Liver (tissue), 9 donors: ENCODE data around the gene USP14. TPM values are rescaled to one million over a fixed set of nuclear protein-coding genes. Genes with fewer than 3 reads are reported as not detected.

Experiments
- DNase-seq: peaks from one replicate; pipeline ENCODE4 v3.0.0-alpha.2; 2017; ENCODE audit warnings: low spot score
- H3K27ac ChIP-seq, 2 donors: one replicate each; pipeline ENCODE4 v1.7.0; 2013; ENCODE audit warnings: inconsistent platforms in 2 of 2, low read length in 2 of 2, control low read depth in 1 of 2, low read depth in 1 of 2, mild to moderate bottlenecking in 1 of 2
- H3K27me3 ChIP-seq, 4 donors: one replicate each; pipeline versions ENCODE4 v1.6.1 to v1.7.0; 2013; ENCODE audit warnings: low read length in 3 of 4, inconsistent platforms in 1 of 4, mild to moderate bottlenecking in 1 of 4, moderate library complexity in 1 of 4; ENCODE audit not compliant: control insufficient read depth in 4 of 4, insufficient read depth in 4 of 4
- H3K36me3 ChIP-seq, 4 donors: one replicate each; pipeline versions ENCODE4 v1.6.1 to v1.7.0; 2013; ENCODE audit warnings: low read length in 3 of 4, mild to moderate bottlenecking in 3 of 4, low read depth in 1 of 4, moderate library complexity in 1 of 4; ENCODE audit not compliant: control insufficient read depth in 4 of 4, insufficient read depth in 3 of 4
- H3K4me1 ChIP-seq, 4 donors: one replicate each; pipeline versions ENCODE4 v1.6.1 to v1.7.0; 2013; ENCODE audit warnings: low read length in 3 of 4, mild to moderate bottlenecking in 3 of 4, moderate library complexity in 1 of 4; ENCODE audit not compliant: control insufficient read depth in 4 of 4, insufficient read depth in 4 of 4
- H3K4me3 ChIP-seq, 3 donors: one replicate each; pipeline versions ENCODE4 v1.6.1 to v1.7.0; 2013; ENCODE audit warnings: low read length in 3 of 3, control low read depth in 1 of 3, low read depth in 1 of 3, mild to moderate bottlenecking in 1 of 3
- H3K9ac ChIP-seq, 2 donors: one replicate each; pipeline ENCODE4 v1.7.0; 2013; ENCODE audit warnings: low read length in 2 of 2, mild to moderate bottlenecking in 2 of 2, moderate library complexity in 2 of 2, control low read depth in 1 of 2, low read depth in 1 of 2
- H3K9me3 ChIP-seq, 4 donors: one replicate each; pipeline versions ENCODE4 v1.6.1 to v1.7.0; 2013; ENCODE audit warnings: low read length in 3 of 4; ENCODE audit not compliant: control insufficient read depth in 4 of 4
- EGR1 ChIP-seq, 2 donors: IDR thresholded peaks; 2 replicates each; pipeline ENCODE4 v1.6.1; 2016 to 2018; ENCODE audit warnings: antibody characterized with exemption in 2 of 2, low read depth in 2 of 2
- FOXA1 ChIP-seq: IDR thresholded peaks from 2 replicates; pipeline ENCODE4 v1.6.1; 2016; ENCODE audit warnings: antibody characterized with exemption
- FOXA2 ChIP-seq: IDR thresholded peaks from 2 replicates; pipeline ENCODE4 v1.6.1; 2016; ENCODE audit warnings: antibody characterized with exemption
- GABPA ChIP-seq, 2 donors: IDR thresholded peaks in 1 of 2; conservative IDR thresholded peaks in 1 of 2; 2 replicates each; pipeline ENCODE4 v1.6.1; 2016; ENCODE audit warnings: antibody characterized with exemption in 2 of 2, mild to moderate bottlenecking in 1 of 2, moderate library complexity in 1 of 2
- HNF4A ChIP-seq, 2 donors: conservative IDR thresholded peaks; 2 replicates each; pipeline ENCODE4 v1.6.1; 2016; ENCODE audit warnings: antibody characterized with exemption in 2 of 2, mild to moderate bottlenecking in 2 of 2
- HNF4G ChIP-seq: IDR thresholded peaks from 2 replicates; pipeline ENCODE4 v1.6.1; 2016; ENCODE audit warnings: antibody characterized with exemption
- JUND ChIP-seq, 2 donors: IDR thresholded peaks; 2 replicates each; pipeline ENCODE4 v1.6.1; 2016; ENCODE audit warnings: antibody characterized with exemption in 2 of 2
- MAX ChIP-seq: IDR thresholded peaks from 2 replicates; pipeline ENCODE4 v1.6.1; 2016; ENCODE audit warnings: antibody characterized with exemption
- NR2F2 ChIP-seq: IDR thresholded peaks from 2 replicates; pipeline ENCODE4 v1.6.1; 2016; ENCODE audit warnings: antibody characterized with exemption
- RAD21 ChIP-seq, 2 donors: IDR thresholded peaks; 2 replicates each; pipeline ENCODE4 v1.6.1; 2016; ENCODE audit warnings: antibody characterized with exemption in 2 of 2, mild to moderate bottlenecking in 2 of 2
- RXRA ChIP-seq, 2 donors: IDR thresholded peaks; 2 replicates each; pipeline ENCODE4 v1.6.1; 2017 to 2018; ENCODE audit warnings: antibody characterized with exemption in 2 of 2, mild to moderate bottlenecking in 1 of 2
- SP1 ChIP-seq: IDR thresholded peaks from 2 replicates; pipeline ENCODE4 v1.6.1; 2018; ENCODE audit warnings: antibody characterized with exemption, mild to moderate bottlenecking
- TAF1 ChIP-seq: conservative IDR thresholded peaks from 2 replicates; pipeline ENCODE4 v1.6.1; 2016; ENCODE audit warnings: antibody characterized with exemption, mild to moderate bottlenecking
- YY1 ChIP-seq: IDR thresholded peaks from 2 replicates; pipeline ENCODE4 v1.6.1; 2016; ENCODE audit warnings: antibody characterized with exemption, mild to moderate bottlenecking
- ZBTB33 ChIP-seq: IDR thresholded peaks from 2 replicates; pipeline ENCODE4 v1.6.1; 2016; ENCODE audit warnings: antibody characterized with exemption
- WGBS: extraction: QIAGEN DNeasy Blood & Tissue Kit; methylation state at CpG from one replicate; pipeline ENCODE4 v1.1.7; 2013; 5-methylcytosine and 5-hydroxymethylcytosine counted together
- polyA plus RNA-seq, 2 donors: library from polyadenylated mRNA; stranded (reverse) in 1 of 2; unstranded in 1 of 2; fragments of 200-250 nt in 1 of 2; fragments of >200 nt in 1 of 2; fragmentation: Nextera tagmentation in 1 of 2; extraction: Ambion mirVana in 1 of 2; gene quantifications; one replicate each; pipeline versions ENCODE4 v1.2.1 to v1.2.3, GENCODE V29; 2013 to 2015
- total RNA-seq, 2 donors: library from RNA; depleted of rRNA; stranded (reverse); fragments of >200 nt; gene quantifications; one replicate each; pipeline ENCODE4 v1.2.3, GENCODE V29; 2014
- TF ChIP-seq, protein P1 (sequence below): IDR thresholded peaks from 2 replicates; pipeline ENCODE4 v1.6.1; 2016; ENCODE audit warnings: antibody characterized with exemption, mild to moderate bottlenecking
- TF ChIP-seq, protein P2 (sequence below): fragments of 150-350 bp; IDR thresholded peaks from 2 replicates; pipeline ENCODE4 v1.5.1; 2017; ENCODE audit warnings: improper control_type of control experiment, low read depth, low read length; ENCODE audit not compliant: missing input control
- TF ChIP-seq, protein P3 (sequence below): IDR thresholded peaks from 2 replicates; pipeline ENCODE4 v1.6.1; 2016; ENCODE audit warnings: antibody characterized with exemption
- donor health status: healthy.
- donor health status: healthy.
- donor health status: healthy.
- donor health status: healthy.
- donor health status: healthy.

Gene USP14
- total and polyA plus RNA-seq, 4 donors = 16.2 to 28.3 (median 20.7) TPM

- TF ChIP-seq, protein P1, sequence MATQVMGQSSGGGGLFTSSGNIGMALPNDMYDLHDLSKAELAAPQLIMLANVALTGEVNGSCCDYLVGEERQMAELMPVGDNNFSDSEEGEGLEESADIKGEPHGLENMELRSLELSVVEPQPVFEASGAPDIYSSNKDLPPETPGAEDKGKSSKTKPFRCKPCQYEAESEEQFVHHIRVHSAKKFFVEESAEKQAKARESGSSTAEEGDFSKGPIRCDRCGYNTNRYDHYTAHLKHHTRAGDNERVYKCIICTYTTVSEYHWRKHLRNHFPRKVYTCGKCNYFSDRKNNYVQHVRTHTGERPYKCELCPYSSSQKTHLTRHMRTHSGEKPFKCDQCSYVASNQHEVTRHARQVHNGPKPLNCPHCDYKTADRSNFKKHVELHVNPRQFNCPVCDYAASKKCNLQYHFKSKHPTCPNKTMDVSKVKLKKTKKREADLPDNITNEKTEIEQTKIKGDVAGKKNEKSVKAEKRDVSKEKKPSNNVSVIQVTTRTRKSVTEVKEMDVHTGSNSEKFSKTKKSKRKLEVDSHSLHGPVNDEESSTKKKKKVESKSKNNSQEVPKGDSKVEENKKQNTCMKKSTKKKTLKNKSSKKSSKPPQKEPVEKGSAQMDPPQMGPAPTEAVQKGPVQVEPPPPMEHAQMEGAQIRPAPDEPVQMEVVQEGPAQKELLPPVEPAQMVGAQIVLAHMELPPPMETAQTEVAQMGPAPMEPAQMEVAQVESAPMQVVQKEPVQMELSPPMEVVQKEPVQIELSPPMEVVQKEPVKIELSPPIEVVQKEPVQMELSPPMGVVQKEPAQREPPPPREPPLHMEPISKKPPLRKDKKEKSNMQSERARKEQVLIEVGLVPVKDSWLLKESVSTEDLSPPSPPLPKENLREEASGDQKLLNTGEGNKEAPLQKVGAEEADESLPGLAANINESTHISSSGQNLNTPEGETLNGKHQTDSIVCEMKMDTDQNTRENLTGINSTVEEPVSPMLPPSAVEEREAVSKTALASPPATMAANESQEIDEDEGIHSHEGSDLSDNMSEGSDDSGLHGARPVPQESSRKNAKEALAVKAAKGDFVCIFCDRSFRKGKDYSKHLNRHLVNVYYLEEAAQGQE = no peak
- TF ChIP-seq EGR1 (IDR thresholded peaks at IDR 0.05; ENCODE audit: low read depth in 2 of 2) (no peak), TAF1 (no peak), FOXA1 (no peak), HNF4G (no peak), NR2F2 (no peak), ZBTB33 (no peak), YY1 (no peak), HNF4A (conservative IDR thresholded peaks at IDR 0.05) (no peak), SP1 (no peak), MAX (no peak), FOXA2 (no peak), JUND (IDR thresholded peaks at IDR 0.05) (no peak), GABPA (IDR thresholded peaks at IDR 0.05 in 1 of 2, conservative IDR thresholded peaks at IDR 0.05 in 1 of 2) (no peak), RXRA (IDR thresholded peaks at IDR 0.05) (no peak), RAD21 (IDR thresholded peaks at IDR 0.05) (no peak)
- TF ChIP-seq, protein P2, sequence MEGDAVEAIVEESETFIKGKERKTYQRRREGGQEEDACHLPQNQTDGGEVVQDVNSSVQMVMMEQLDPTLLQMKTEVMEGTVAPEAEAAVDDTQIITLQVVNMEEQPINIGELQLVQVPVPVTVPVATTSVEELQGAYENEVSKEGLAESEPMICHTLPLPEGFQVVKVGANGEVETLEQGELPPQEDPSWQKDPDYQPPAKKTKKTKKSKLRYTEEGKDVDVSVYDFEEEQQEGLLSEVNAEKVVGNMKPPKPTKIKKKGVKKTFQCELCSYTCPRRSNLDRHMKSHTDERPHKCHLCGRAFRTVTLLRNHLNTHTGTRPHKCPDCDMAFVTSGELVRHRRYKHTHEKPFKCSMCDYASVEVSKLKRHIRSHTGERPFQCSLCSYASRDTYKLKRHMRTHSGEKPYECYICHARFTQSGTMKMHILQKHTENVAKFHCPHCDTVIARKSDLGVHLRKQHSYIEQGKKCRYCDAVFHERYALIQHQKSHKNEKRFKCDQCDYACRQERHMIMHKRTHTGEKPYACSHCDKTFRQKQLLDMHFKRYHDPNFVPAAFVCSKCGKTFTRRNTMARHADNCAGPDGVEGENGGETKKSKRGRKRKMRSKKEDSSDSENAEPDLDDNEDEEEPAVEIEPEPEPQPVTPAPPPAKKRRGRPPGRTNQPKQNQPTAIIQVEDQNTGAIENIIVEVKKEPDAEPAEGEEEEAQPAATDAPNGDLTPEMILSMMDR = no peak
- TF ChIP-seq, protein P3, sequence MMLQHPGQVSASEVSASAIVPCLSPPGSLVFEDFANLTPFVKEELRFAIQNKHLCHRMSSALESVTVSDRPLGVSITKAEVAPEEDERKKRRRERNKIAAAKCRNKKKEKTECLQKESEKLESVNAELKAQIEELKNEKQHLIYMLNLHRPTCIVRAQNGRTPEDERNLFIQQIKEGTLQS = no peak
- WGBS = 83% methylated on average over 6 of the region's 6 CpGs
- no peak for DNase-seq
- H3K27me3 ChIP-seq = no peaks in the 10 kb centered on the region
- H3K4me1 ChIP-seq = peaks cover 5 to 17% (median 9%) of the 10 kb centered on the region in 4 donors
- no peaks in the 10 kb centered on the region for H3K9me3 ChIP-seq
- no peak overlapping the region for H3K27ac ChIP-seq
- H3K4me3 ChIP-seq = no peak overlapping the region
- no peak overlapping the region for H3K9ac ChIP-seq
- H3K36me3 ChIP-seq = no peaks in the 10 kb centered on the region
These were observed 2.7 kb upstream of the USP14 start for GRCh38 chr18:155688-156087.
